Measurements from ENCODE around the gene GLT8D1.

GRCh38 chr3:52695798-52696671 is 9.6 kb downstream of the GLT8D1 start:
- TF ChIP-seq CTCF (IDR thresholded peaks at IDR 0.05) (no peak), EZH2 (IDR thresholded peaks at IDR 0.05; ENCODE audit: borderline replicate concordance, insufficient read depth, low read depth, low read length, poor library complexity, severe bottlenecking) (no peak)
